ENCODE measurements around the gene FAM187B.
"Not testable (repeated sequence)": the region's sequence is repeated elsewhere in the genome, so short reads cannot be mapped to it uniquely, and the experiment has no call there.

Gene FAM187B

GRCh38 chr19:35225951-35226350 lies 2.6 kb downstream of the FAM187B start:
- H3K4me1 Mint-ChIP-seq: peaks cover 34% of the 10 kb centered on the region

GRCh38 chr19:35224681-35225571 lies 3.6 kb downstream of the FAM187B start:
- H3K27me3 Mint-ChIP-seq: no peaks in the 10 kb centered on the region
- H3K4me1 Mint-ChIP-seq: peaks cover 34% of the 10 kb centered on the region
- no peak for DNase-seq

More at GRCh38 chr19:35225951-35226350, 2.6 kb downstream of the FAM187B start:
- Mint-ChIP-seq H3K4me3 (no peak overlapping the region), H3K27me3 (no peaks in the 10 kb centered on the region), H3K9me3 (peaks cover 0 to 7% of the 10 kb centered on the region in 2 donors), H3K27ac (no peak overlapping the region)
- DNase-seq (no peak), ATAC-seq (no peak)

GRCh38 chr19:35223862-35224505 lies 4.6 kb downstream of the FAM187B start:
- Mint-ChIP-seq H3K4me3 (no peak overlapping the region), H3K27me3 (no peaks in the 10 kb centered on the region), H3K4me1 (peaks cover 34% of the 10 kb centered on the region), H3K27ac (no peak overlapping the region), H3K9me3 (peaks cover 6 to 15% of the 10 kb centered on the region in 2 donors)
- ATAC-seq (no peak), DNase-seq (no peak)

More at GRCh38 chr19:35224681-35225571, 3.6 kb downstream of the FAM187B start:
- Mint-ChIP-seq H3K4me3 (no peak overlapping the region), H3K9me3 (peaks cover 0 to 7% of the 10 kb centered on the region in 2 donors), H3K27ac (no peak overlapping the region)
- no peak for ATAC-seq

- Mint-ChIP-seq H3K27me3 (no peaks in the 10 kb centered on the region), H3K27ac (no peak overlapping the region), H3K9me3 (peaks cover 6 to 15% of the 10 kb centered on the region in 2 donors), H3K4me1 (peaks cover 34% of the 10 kb centered on the region), H3K4me3 (no peak overlapping the region)
- DNase-seq (no peak), ATAC-seq (no peak)
Measured at GRCh38 chr19:35223084-35223790, 5.3 kb downstream of the FAM187B start.

- ATAC-seq (no peak), DNase-seq (no peak)
- Mint-ChIP-seq H3K9me3 (peaks cover 6 to 15% of the 10 kb centered on the region in 2 donors), H3K4me3 (no peak overlapping the region), H3K27me3 (no peaks in the 10 kb centered on the region), H3K4me1 (peaks cover 34% of the 10 kb centered on the region), H3K27ac (no peak overlapping the region)
Measured at GRCh38 chr19:35222373-35223015, 6.0 kb downstream of the FAM187B start.

GRCh38 chr19:35220973-35221590 lies 7.5 kb downstream of the FAM187B start:
- not testable (repeated sequence) for H3K27ac Mint-ChIP-seq, DNase-seq, H3K27me3 Mint-ChIP-seq, ATAC-seq, H3K4me3 Mint-ChIP-seq
- peaks cover 45% of the 10 kb centered on the region for H3K4me1 Mint-ChIP-seq
- H3K9me3 Mint-ChIP-seq: peaks cover 6 to 15% of the 10 kb centered on the region in 2 donors

GRCh38 chr19:35220315-35220921 lies 8.1 kb downstream of the FAM187B start:
- DNase-seq: no peak
- Mint-ChIP-seq H3K9me3 (peaks cover 6 to 15% of the 10 kb centered on the region in 2 donors), H3K27me3 (no peaks in the 10 kb centered on the region), H3K27ac (no peak overlapping the region), H3K4me3 (no peak overlapping the region), H3K4me1 (peaks cover 45% of the 10 kb centered on the region)
- ATAC-seq: no peak

- DNase-seq: no peak
- H3K4me3 Mint-ChIP-seq: no peak overlapping the region
- ATAC-seq: no peak
- H3K27ac Mint-ChIP-seq: no peak overlapping the region
- peaks cover 47% of the 10 kb centered on the region for H3K4me1 Mint-ChIP-seq
- peaks cover 6 to 15% of the 10 kb centered on the region in 2 donors for H3K9me3 Mint-ChIP-seq
- H3K27me3 Mint-ChIP-seq: no peaks in the 10 kb centered on the region
Measured at GRCh38 chr19:35219008-35219407, 9.5 kb downstream of the FAM187B start.

- Mint-ChIP-seq H3K4me3 (no peak overlapping the region), H3K4me1 (peaks cover 47% of the 10 kb centered on the region), H3K9me3 (peaks cover 6 to 8% of the 10 kb centered on the region in 2 donors), H3K27ac (no peak overlapping the region), H3K27me3 (no peaks in the 10 kb centered on the region)
- no peak for DNase-seq
- no peak for ATAC-seq
Measured at GRCh38 chr19:35217649-35217990, 10.9 kb downstream of the FAM187B start.

- peak; percentile 47 for ATAC-seq
- Mint-ChIP-seq H3K27ac (peak overlapping the region in 1 of 2 donors; percentile 72), H3K4me1 (peaks cover 52% of the 10 kb centered on the region), H3K27me3 (no peaks in the 10 kb centered on the region), H3K4me3 (no peak overlapping the region), H3K9me3 (peaks cover 6 to 8% of the 10 kb centered on the region in 2 donors)
- peak; percentile 43 to 68 for DNase-seq
Measured at GRCh38 chr19:35216833-35217648, 11.5 kb downstream of the FAM187B start.

- Mint-ChIP-seq H3K27ac (peak overlapping the region in 1 of 2 donors; percentile 28), H3K9me3 (peaks cover 6 to 8% of the 10 kb centered on the region in 2 donors), H3K4me3 (no peak overlapping the region), H3K27me3 (no peaks in the 10 kb centered on the region), H3K4me1 (peaks cover 60% of the 10 kb centered on the region)
- no peak for DNase-seq
- no peak for ATAC-seq
Measured at GRCh38 chr19:35216016-35216832, 12.3 kb downstream of the FAM187B start.

- Mint-ChIP-seq H3K4me1 (peaks cover 72% of the 10 kb centered on the region), H3K27me3 (no peaks in the 10 kb centered on the region), H3K4me3 (no peak overlapping the region), H3K9me3 (peaks cover 6 to 8% of the 10 kb centered on the region in 2 donors), H3K27ac (peak overlapping the region; percentile 19 to 56)
- DNase-seq (no peak), ATAC-seq (no peak)
Measured at GRCh38 chr19:35214766-35215422, 13.6 kb downstream of the FAM187B start.

Measured in stimulated activated naive CD8-positive, alpha-beta T cell treated with anti-CD3 and anti-CD28 coated beads, Interleukin-15, amount 100 ng/mL, for 72 hours (primary cell).